Astrocyte (in vitro differentiated cells and primary cell): ENCODE measurements around the gene PDZD2.

Experiments used
- EZH2 ChIP-seq: IDR thresholded peaks from 2 replicates; pipeline ENCODE4 v1.6.1; 2012; ENCODE audit warnings: mild to moderate bottlenecking, low read length, inconsistent platforms; ENCODE audit not compliant: insufficient read depth
- TF ChIP-seq, protein P1 (sequence below): IDR thresholded peaks from 2 replicates; pipeline ENCODE4 v1.5.1; 2011; ENCODE audit warnings: low read depth, mild to moderate bottlenecking, inconsistent platforms, low read length, moderate library complexity; ENCODE audit not compliant: insufficient read depth

DNA sequence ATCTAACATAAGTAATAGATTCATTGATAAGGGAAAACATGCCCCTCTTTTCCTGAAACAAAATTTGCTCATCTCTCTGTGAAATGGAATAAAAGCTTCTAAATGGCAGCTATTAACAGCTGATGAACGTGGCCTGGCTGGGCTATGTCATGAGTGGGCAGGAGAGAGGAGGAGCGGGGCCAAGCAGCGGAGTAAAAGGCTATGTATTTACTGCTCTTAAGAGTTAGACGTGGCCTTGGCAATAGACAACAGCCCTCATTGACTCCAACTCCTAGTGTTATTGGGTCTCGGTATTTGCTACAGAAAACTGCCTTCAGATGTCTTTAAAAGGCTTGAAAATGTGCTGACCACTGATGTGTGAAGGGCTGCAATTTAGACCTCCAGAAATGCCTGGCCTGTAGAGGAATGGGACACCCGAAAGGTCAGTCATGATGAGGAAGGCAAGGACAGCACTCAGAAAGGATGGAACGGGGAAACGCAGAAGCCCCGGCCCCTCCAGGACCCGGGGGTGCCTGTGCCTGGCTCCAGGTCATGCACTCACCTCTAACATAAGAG lies 116.8 kb downstream of the PDZD2 start:
- TF ChIP-seq, protein P1, sequence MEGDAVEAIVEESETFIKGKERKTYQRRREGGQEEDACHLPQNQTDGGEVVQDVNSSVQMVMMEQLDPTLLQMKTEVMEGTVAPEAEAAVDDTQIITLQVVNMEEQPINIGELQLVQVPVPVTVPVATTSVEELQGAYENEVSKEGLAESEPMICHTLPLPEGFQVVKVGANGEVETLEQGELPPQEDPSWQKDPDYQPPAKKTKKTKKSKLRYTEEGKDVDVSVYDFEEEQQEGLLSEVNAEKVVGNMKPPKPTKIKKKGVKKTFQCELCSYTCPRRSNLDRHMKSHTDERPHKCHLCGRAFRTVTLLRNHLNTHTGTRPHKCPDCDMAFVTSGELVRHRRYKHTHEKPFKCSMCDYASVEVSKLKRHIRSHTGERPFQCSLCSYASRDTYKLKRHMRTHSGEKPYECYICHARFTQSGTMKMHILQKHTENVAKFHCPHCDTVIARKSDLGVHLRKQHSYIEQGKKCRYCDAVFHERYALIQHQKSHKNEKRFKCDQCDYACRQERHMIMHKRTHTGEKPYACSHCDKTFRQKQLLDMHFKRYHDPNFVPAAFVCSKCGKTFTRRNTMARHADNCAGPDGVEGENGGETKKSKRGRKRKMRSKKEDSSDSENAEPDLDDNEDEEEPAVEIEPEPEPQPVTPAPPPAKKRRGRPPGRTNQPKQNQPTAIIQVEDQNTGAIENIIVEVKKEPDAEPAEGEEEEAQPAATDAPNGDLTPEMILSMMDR: no peak
- no peak for TF ChIP-seq EZH2
